SKM-1 treated with dmso at 0.1 percent for 144 hours (cell line): Measurements from ENCODE around the gene GABPA.
A peak's percentile ranks its signal among the peaks of the same experiment; 100 is the strongest.
"Not testable (repeated sequence)": the region's sequence is repeated elsewhere in the genome, so short reads cannot be mapped to it uniquely, and the experiment has no call there.

Source experiments
- DNase-seq: peaks from one replicate; lab custom pipeline; 2025; ENCODE audit not compliant: unreplicated experiment; lab: John Stamatoyannopoulos, UW

GABPA gene

GRCh38 chr21:25737421-25737820 lies 2.6 kb downstream of the GABPA start:
- DNase-seq, result no peak

GRCh38 chr21:25742900-25743299 lies 8.1 kb downstream of the GABPA start:
- no peak for DNase-seq

GRCh38 chr21:25744854-25745253 lies 10.1 kb downstream of the GABPA start:
- DNase-seq, result no peak

- no peak for DNase-seq
Measured at GRCh38 chr21:25750085-25750484, 15.3 kb downstream of the GABPA start.

DNA sequence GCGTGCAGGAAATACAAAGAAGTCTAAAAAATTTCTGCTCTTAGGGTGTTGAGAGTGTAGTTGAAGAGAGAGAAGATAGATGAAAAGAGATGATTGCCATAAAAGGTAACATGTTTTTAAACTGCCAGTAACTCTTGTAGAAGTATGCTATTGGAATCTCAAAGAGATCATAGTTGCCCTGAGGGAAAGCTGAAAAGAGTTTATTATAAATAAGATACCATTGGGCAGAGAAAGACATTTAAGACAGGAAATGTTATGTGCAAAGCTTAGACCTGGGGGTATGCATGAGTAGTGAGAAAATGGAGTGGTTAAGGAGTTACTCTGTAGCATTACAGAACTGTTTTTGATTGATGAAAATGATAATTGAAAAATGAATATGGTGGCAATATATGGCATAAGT lies 17.6 kb downstream of the GABPA start:
- no peak for DNase-seq

DNA sequence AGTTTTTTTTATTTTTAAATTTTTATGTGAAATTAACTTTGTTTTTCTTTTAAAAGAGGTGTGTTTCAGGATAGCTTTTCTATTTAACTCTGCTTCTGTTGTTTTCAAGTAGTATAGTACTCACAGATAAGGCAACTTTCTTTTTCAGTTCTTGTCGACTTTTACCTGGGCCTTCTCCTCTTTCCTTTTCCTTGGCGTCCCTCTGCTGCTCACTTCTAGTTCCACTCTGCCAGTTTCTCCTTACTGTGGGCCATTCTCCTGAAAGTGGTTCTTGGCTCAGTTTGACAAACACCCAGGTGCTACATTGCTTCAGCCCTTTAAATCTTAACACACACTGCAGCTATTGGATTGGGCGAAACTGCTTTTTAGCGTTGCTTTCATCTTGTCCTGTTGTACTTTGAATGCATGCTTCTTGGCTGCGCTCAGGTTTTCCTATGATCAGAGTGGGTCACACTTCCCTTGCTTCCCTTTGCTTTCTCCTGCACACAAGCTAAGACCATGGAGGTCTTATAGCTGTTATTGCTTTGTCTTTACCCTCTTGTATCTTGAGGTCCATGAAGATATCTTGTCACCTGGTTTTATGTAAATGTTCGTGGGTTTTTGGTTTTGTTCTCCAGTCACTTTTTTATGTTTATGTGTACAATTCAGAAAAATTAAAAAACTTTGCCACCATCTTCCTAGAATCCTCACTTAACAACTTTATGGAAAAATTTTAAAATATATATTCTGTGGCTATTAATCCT lies 21.6 kb downstream of the GABPA start:
- no peak for DNase-seq

- no peak for DNase-seq
Measured at GRCh38 chr21:25757531-25757930, 22.8 kb downstream of the GABPA start.

DNA sequence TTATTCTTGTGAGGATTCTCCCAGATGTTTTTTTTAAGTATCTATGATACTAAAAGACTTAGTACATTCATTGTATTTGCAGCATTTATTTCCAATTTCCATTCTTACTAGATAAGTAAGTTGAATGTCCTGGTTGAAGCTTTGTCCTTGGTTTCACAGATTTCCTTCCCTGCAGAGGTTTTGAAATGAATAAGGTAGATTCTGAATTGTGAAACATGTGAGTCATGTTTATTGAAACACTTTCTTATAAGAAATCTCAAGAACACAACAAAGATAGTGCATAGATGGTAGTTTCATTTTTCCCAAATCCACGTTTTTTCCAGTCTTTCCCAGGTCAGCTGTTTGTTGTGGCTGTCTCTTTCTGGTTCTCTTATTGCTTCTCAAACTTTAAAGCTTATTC lies 24.8 kb downstream of the GABPA start:
- DNase-seq, result no peak

- no peak for DNase-seq
Measured at GRCh38 chr21:25760061-25760460, 25.3 kb downstream of the GABPA start.

GRCh38 chr21:25760677-25761076 lies 25.9 kb downstream of the GABPA start:
- DNase-seq, result no peak

DNA sequence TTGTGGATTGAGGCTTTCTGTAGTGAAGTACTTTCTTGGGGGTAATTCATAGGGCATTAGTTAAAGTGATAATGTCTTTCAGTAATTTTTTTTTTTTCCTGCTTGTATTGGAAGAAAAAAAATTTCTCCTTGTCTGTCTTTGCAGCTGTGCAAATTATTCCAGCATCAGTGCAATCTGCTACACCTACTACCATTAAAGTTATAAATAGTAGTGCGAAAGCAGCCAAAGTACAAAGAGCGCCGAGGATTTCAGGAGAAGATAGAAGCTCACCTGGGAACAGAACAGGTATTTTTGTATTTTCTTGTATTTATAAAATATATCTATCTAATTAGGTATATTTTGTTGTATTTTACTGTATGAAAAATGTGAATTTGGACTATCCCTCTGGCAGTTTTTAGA lies 29.3 kb downstream of the GABPA start:
- DNase-seq, result no peak

GRCh38 chr21:25767921-25768320 lies 33.1 kb downstream of the GABPA start:
- DNase-seq, result no peak

DNA sequence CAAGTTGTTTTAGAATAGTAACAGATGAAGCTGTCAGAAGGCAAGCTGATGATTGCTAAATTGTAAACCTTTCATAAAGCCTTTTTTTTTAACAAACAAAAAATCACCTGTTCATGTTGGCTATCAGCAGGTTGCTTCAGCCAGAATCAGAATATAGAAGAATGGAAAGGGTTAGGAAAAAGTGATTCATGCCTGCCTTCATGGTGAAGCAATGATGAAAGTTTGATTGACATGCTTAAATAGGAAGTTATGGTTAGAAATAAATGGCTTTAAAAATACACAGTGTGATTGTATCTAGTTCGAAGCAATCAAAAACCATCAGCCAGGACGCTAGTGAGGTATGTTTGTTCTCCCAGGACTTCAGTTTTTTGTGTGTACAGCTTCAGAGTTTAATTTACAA lies 37.9 kb downstream of the GABPA start:
- DNase-seq, result peak; percentile 17

DNA sequence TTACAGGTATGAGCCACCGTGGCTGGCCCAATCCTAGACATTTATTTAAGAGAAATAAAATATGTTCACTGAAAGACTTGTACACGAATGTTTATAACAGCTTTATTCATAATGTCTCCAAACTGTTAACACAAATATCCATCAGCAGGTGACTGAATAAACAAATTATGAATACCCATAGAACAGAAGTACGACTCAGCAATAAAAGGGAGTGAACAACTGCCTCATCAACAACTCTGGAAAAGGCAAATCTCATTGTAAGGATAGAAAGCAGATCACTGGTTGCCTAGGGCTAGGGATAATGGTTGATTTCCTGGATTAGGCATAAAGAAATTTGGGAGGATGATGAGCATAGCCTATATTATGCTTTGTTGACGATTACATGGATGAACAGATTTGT lies 41.7 kb downstream of the GABPA start:
- no peak for DNase-seq

- not testable (repeated sequence) for DNase-seq
Measured at GRCh38 chr21:25778126-25778875, 43.5 kb downstream of the GABPA start.

DNA sequence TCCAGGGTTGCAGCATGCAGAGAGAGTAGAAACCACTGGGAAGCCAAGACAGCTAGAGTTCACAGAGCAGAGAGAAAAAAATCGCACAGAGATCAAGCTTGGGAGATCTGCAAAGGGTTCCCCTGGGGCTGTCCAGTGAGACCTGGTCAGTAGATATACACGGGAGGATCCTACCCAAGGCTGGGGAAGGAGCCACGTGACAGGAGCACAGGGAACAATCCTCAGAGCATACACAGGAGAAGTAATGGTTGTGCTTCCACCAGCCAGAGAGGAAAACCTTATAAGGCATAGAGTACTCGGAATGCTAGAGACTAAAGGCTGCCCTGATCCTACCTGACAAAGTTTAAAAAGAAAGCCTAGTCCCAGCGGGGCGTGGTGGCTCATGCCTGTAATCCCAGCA lies 53.9 kb downstream of the GABPA start:
- no peak for DNase-seq

GRCh38 chr21:25790122-25790877 lies 55.5 kb downstream of the GABPA start:
- DNase-seq, result peak; percentile 11

GRCh38 chr21:25790878-25791204 lies 56.1 kb downstream of the GABPA start:
- DNase-seq, result no peak

DNA sequence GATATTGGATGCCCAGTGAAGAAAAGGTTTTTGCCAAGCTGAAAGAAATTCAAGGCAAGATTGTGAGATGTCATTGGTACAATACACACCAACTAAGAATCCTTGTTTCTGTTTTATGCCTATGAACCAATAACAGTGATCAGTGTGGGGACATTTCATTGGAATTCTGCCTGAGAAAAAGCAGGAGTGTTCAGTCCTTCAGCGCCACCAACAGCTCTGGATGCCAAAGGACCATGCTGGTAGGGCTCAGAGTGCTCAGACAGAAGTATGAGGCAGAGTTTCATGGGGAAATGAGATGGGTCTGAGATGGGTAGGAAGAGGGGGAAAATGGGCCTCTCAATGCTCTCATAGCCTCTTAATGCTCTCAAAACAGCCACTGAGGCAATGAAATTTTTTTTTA lies 56.5 kb downstream of the GABPA start:
- DNase-seq, result no peak

DNA sequence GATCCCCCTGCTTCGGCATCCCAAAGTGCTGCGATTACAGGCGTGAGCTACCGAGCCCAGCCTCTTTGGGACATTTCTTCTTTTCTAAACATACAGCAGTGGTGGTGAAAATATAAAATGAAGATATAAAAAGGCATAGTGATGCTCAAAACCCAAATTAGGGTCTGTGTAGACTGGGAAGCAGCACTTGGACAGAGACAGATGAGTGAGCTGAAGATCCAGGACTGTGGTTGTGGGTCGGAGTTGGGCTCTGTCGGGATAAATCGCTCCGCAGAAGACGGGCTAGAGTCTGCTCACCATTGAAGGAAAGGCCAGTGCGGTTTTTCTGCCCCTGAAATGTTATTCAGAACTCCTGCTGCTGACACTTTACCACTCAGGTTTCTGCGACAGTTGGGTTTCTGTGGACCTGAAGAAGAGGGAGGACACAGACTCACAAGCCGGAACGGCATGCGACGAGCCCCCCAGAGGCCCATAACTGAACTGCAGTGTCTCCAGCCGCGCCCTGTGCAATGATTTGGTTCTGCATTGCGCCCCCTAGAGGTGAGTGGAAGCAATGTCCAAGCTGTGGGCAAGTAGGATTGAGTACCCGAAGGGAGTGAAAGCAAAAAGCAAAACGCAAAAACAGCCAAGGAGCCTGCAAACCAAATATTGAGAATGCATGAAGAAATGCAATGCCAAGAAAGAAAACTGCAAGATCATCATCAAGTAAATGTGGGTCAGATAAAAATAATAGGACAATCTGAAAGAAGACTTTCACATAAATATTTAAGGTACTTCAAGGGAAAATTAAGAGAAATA lies 66.6 kb downstream of the GABPA start:
- DNase-seq, result peak; percentile 89

DNA sequence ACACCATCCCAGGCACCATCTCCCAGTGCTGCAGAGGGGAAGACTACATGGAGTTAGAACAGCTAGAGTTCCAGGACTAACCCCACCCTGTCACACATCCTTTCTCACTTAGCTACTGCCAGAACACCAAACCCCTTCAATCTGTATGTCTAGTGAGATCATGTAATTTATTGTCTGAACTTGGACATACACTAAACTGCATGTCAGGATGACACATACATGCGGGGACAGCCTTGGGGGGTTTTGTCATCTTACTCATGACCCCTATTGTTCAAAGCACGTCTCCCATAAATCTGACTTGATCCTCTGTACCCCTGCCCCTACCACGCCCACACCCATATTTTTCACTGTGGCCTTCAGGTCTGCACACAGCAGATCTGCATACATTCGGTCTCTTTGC lies 71.3 kb downstream of the GABPA start:
- no peak for DNase-seq
